ENCODE data around the gene BRSK1. TPM values are rescaled to one million over a fixed set of nuclear protein-coding genes. Genes with fewer than 3 reads are reported as not detected.

Gene BRSK1
- total RNA-seq, 1 donor from 2014 or later = 5.8 TPM

- DNase-seq (ENCODE audit: low spot score) = no peak
- Mint-ChIP-seq H3K27ac (no peak overlapping the region), H3K27me3 (ENCODE audit: low read depth) (no peaks in the 10 kb centered on the region), H3K36me3 (ENCODE audit: low read depth) (peaks cover 29% of the 10 kb centered on the region), H3K4me1 (ENCODE audit: low read depth) (no peaks in the 10 kb centered on the region), H3K4me3 (ENCODE audit: low read depth) (no peak overlapping the region), H3K9me3 (peaks cover 8% of the 10 kb centered on the region)
- intact Hi-C loops (cut with micrococcal nuclease) = no loop called here
Measured at GRCh38 chr19:55270172-55270942, 13.4 kb upstream of the BRSK1 start.

- Mint-ChIP-seq H3K9me3 (no peaks in the 10 kb centered on the region), H3K4me1 (ENCODE audit: low read depth) (no peaks in the 10 kb centered on the region), H3K36me3 (ENCODE audit: low read depth) (peaks cover 31% of the 10 kb centered on the region), H3K4me3 (ENCODE audit: low read depth) (no peak overlapping the region), H3K27me3 (ENCODE audit: low read depth) (no peaks in the 10 kb centered on the region), H3K27ac (no peak overlapping the region)
- intact Hi-C loops (cut with micrococcal nuclease) = no loop called here
- DNase-seq (ENCODE audit: low spot score) = no peak
Measured at GRCh38 chr19:55272142-55272541, 11.7 kb upstream of the BRSK1 start.

GRCh38 chr19:55273978-55274707, 9.7 kb upstream of the BRSK1 start:
- intact Hi-C loops (cut with micrococcal nuclease) = no loop called here
- DNase-seq (ENCODE audit: low spot score) = no peak
- H3K4me1 Mint-ChIP-seq (ENCODE audit: low read depth) = peaks cover 2% of the 10 kb centered on the region
- H3K9me3 Mint-ChIP-seq = no peaks in the 10 kb centered on the region
- peaks cover 30% of the 10 kb centered on the region for H3K36me3 Mint-ChIP-seq (ENCODE audit: low read depth)
- H3K27me3 Mint-ChIP-seq (ENCODE audit: low read depth) = no peaks in the 10 kb centered on the region
- no peak overlapping the region for H3K4me3 Mint-ChIP-seq (ENCODE audit: low read depth)
- H3K27ac Mint-ChIP-seq = no peak overlapping the region

GRCh38 chr19:55275851-55276719, 7.7 kb upstream of the BRSK1 start:
- Mint-ChIP-seq H3K4me1 (ENCODE audit: low read depth) (peaks cover 14% of the 10 kb centered on the region), H3K36me3 (ENCODE audit: low read depth) (peaks cover 29% of the 10 kb centered on the region), H3K9me3 (no peaks in the 10 kb centered on the region), H3K27me3 (ENCODE audit: low read depth) (no peaks in the 10 kb centered on the region), H3K27ac (no peak overlapping the region), H3K4me3 (ENCODE audit: low read depth) (no peak overlapping the region)
- intact Hi-C loops (cut with micrococcal nuclease) = no loop called here
- no peak for DNase-seq (ENCODE audit: low spot score)

GRCh38 chr19:55276720-55277430, 6.9 kb upstream of the BRSK1 start:
- intact Hi-C loops (cut with micrococcal nuclease) = no loop called here
- H3K4me1 Mint-ChIP-seq (ENCODE audit: low read depth) = peaks cover 16% of the 10 kb centered on the region
- H3K4me3 Mint-ChIP-seq (ENCODE audit: low read depth) = no peak overlapping the region
- no peaks in the 10 kb centered on the region for H3K9me3 Mint-ChIP-seq
- H3K27ac Mint-ChIP-seq = no peak overlapping the region
- no peak for DNase-seq (ENCODE audit: low spot score)
- no peaks in the 10 kb centered on the region for H3K27me3 Mint-ChIP-seq (ENCODE audit: low read depth)
- H3K36me3 Mint-ChIP-seq (ENCODE audit: low read depth) = peaks cover 28% of the 10 kb centered on the region

- no peak overlapping the region for H3K4me3 Mint-ChIP-seq (ENCODE audit: low read depth)
- no peaks in the 10 kb centered on the region for H3K9me3 Mint-ChIP-seq
- H3K4me1 Mint-ChIP-seq (ENCODE audit: low read depth) = peaks cover 16% of the 10 kb centered on the region
- peaks cover 23% of the 10 kb centered on the region for H3K36me3 Mint-ChIP-seq (ENCODE audit: low read depth)
- no peak overlapping the region for H3K27ac Mint-ChIP-seq
- intact Hi-C loops (cut with micrococcal nuclease) = no loop called here
- no peak for DNase-seq (ENCODE audit: low spot score)
- no peaks in the 10 kb centered on the region for H3K27me3 Mint-ChIP-seq (ENCODE audit: low read depth)
Measured at GRCh38 chr19:55277494-55277893, 6.3 kb upstream of the BRSK1 start.

- Mint-ChIP-seq H3K27me3 (ENCODE audit: low read depth) (peaks cover 2% of the 10 kb centered on the region), H3K27ac (no peak overlapping the region), H3K4me1 (ENCODE audit: low read depth) (peaks cover 16% of the 10 kb centered on the region), H3K36me3 (ENCODE audit: low read depth) (peaks cover 18% of the 10 kb centered on the region), H3K4me3 (ENCODE audit: low read depth) (peak overlapping the region; percentile 100), H3K9me3 (no peaks in the 10 kb centered on the region)
- DNase-seq (ENCODE audit: low spot score) = no peak
- intact Hi-C loops (cut with micrococcal nuclease) = no loop called here
Measured at GRCh38 chr19:55278391-55279135, 5.2 kb upstream of the BRSK1 start.

DNA sequence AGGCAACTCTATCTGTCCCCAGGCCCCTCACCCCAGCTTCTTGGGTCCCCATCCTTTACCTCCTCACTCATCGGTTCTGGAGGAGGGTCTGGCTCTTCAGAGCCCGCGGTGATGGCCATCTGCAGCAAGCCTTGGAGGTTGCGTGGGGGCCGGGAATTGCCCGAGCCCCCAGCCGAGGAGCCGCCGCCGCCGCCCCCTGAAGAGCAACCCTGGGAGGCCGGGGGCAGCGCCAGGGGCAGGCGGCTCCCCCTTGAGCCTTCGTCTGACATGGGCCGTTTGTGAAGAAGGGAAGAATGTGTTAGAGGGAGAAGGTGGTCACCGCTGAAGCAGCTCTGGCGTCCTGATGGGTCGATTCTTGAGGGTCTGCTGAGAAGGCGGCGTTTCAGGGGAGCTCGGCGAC, 4.5 kb upstream of the BRSK1 start:
- no peak for DNase-seq (ENCODE audit: low spot score)
- Mint-ChIP-seq H3K4me1 (ENCODE audit: low read depth) (peaks cover 16% of the 10 kb centered on the region), H3K36me3 (ENCODE audit: low read depth) (peaks cover 18% of the 10 kb centered on the region), H3K9me3 (no peaks in the 10 kb centered on the region), H3K27me3 (ENCODE audit: low read depth) (peaks cover 3% of the 10 kb centered on the region), H3K27ac (peak overlapping the region; percentile 97), H3K4me3 (ENCODE audit: low read depth) (peak overlapping the region; percentile 100)
- intact Hi-C loops (cut with micrococcal nuclease) = no loop called here

GRCh38 chr19:55279770-55280643, 3.8 kb upstream of the BRSK1 start, which contains the start of gene HSPBP1:
Gene HSPBP1 (minus strand): TSS chr19:55280110. CDS start chr19:55279608, 502 bp downstream.
- DNase-seq (ENCODE audit: low spot score) = peak; percentile 96
- Mint-ChIP-seq H3K9me3 (no peaks in the 10 kb centered on the region), H3K4me3 (ENCODE audit: low read depth) (peak within 1 kb of the TSS; percentile 100), H3K27me3 (ENCODE audit: low read depth) (peaks cover 3% of the 10 kb centered on the region), H3K4me1 (ENCODE audit: low read depth) (peaks cover 16% of the 10 kb centered on the region), H3K27ac (peak within 1 kb of the TSS; percentile 97), H3K36me3 (ENCODE audit: low read depth) (peaks cover 18% of the 10 kb centered on the region)
- intact Hi-C loops (cut with micrococcal nuclease) = loop anchor here (1.0 to 2.0 kb wide), 3 partner anchors 21 to 319 kb away; partner anchors contain the start of genes FIZ1, KMT5C and PPP6R1

- peak overlapping the region; percentile 45 for H3K4me3 Mint-ChIP-seq (ENCODE audit: low read depth)
- no peak overlapping the region for H3K27ac Mint-ChIP-seq
- H3K36me3 Mint-ChIP-seq (ENCODE audit: low read depth) = peaks cover 5% of the 10 kb centered on the region
Measured at GRCh38 chr19:55284405-55285058, 735 bp downstream of the BRSK1 start.

More at GRCh38 chr19:55284405-55285058, 735 bp downstream of the BRSK1 start:
- Mint-ChIP-seq H3K4me1 (ENCODE audit: low read depth) (peaks cover 13% of the 10 kb centered on the region), H3K9me3 (no peaks in the 10 kb centered on the region), H3K27me3 (ENCODE audit: low read depth) (peaks cover 3% of the 10 kb centered on the region)
- no peak for DNase-seq (ENCODE audit: low spot score)
- intact Hi-C loops (cut with micrococcal nuclease) = no loop called here

All from activated T-helper 2 cell treated with anti-CD3 and anti-CD28 coated beads, Interferon-gamma antibody, Interleukin-2, Interleukin-4, amounts not matched to agents 10 μg/mL and 5 μg/mL and 100 μg/mL, durations not matched to agents 14 hours and 24 hours and 36 hours (primary cell).